ENCODE data around the gene PTPRN.
"Not testable (repeated sequence)": the region's sequence is repeated elsewhere in the genome, so short reads cannot be mapped to it uniquely, and the experiment has no call there.

The PTPRN gene

GRCh38 chr2:219309278-219309677 is at the start of gene PTPRN:
Gene PTPRN, minus strand, starts transcription at chr2:219309401. Its CDS starts 69 bp downstream, at chr2:219309332.
- no peak for DNase-seq (ENCODE audit: low spot score)

- DNase-seq (ENCODE audit: low spot score), result peak; percentile 20
These were observed 49.2 kb upstream of the PTPRN start for GRCh38 chr2:219358170-219359075.

- DNase-seq (ENCODE audit: low spot score), result no peak
These were observed 47.6 kb upstream of the PTPRN start for GRCh38 chr2:219356834-219357233.

GRCh38 chr2:219354582-219354981 is 45.4 kb upstream of the PTPRN start:
- no peak for DNase-seq (ENCODE audit: low spot score)

DNA sequence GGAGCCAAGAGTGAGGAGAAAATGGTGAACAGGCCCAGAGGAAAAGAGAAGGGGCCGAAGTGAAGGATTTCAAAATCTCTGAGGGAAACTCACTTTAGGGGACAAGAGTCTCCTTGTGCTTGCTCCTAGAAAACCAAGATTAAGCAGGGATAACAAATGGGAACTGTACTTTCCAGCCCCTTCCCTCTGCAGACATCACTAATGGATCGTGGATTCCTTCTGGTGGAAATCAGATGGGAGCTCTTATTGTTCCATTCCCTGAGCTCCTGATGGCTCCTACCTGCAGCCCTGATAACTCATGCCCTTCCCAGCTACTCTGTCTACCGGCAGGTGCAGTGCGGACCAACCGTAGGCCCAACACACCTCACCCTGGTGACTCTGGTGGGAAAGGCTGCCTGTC is 43.9 kb upstream of the PTPRN start:
- no peak for DNase-seq (ENCODE audit: low spot score)

- peak; percentile 73 for DNase-seq (ENCODE audit: low spot score)
These were observed 43.3 kb upstream of the PTPRN start for GRCh38 chr2:219352448-219353023.

- DNase-seq (ENCODE audit: low spot score), result peak; percentile 84
These were observed 41.6 kb upstream of the PTPRN start for GRCh38 chr2:219350710-219351221.

DNA sequence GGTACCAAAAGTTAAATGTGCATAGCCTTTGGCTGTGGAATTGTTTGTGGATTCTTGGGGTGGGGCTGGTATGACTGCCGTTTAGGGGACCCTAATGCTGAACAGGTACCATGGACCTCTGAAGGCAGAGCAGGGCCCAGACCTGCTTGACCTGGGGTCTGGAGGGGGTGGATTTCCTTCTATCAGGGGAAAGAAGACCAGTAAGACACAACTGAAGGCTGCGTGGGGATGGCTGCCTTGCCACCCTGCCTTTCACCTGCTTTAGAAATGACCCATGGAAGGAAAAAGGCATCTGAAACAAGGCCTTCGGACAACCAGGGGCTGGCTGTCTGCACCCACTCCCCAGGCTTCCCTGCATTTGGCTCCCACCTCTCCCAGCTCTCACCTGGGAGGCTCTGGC is 41.0 kb upstream of the PTPRN start:
- no peak for DNase-seq (ENCODE audit: low spot score)

DNA sequence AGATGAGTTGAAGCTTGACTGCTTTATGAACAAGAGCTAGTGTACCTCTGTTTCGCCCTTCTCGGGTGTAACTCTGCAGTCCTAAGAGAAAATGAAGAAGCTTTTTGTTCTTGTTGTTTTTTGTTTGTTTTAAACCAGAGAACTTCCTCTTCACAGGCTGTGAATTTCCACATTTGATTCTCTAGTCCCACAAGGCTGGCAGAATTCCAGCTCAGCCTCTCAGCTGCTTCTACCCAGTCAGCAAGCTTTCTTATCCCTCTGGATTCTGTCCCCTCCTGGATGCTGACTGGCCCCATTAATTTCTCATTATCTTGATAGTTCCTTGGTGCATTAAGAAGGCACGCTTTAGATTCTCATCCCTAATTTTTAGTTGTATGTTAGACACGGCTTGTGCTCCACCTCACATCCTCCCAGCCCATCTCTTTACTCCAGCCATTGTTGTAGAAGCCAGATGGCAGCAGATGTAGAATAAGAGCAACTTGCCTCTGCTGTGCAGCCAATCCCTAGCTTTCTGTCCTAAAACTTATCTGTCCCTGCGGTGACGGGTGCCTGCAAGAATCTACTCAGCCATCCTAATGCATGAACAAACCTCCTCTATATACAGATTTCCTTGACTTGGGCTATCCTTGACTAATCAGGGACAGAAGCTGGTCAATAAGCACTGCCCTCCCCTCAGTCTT is 35.7 kb upstream of the PTPRN start:
- DNase-seq (ENCODE audit: low spot score), result no peak

DNA sequence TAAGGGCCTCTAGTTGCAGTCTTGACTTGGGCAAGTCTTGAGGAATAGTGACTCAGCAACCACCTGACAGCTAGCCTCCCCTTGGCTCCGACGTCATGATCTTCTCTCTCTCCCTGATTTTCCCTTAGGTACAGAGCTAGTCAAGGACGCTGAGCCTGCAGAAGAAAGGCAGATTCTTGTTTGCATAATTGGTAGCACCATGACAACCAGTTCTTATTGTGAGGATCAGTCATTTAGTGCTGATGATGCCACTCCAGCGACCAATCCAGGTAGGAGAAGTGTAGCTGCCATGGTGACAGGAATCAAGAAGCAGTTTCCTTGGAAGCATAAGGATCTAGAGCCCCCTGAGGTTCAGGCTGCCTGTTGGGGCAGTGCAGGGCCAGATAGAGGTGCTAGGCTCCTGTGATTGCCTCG is 26.2 kb upstream of the PTPRN start:
- DNase-seq (ENCODE audit: low spot score), result no peak

DNA sequence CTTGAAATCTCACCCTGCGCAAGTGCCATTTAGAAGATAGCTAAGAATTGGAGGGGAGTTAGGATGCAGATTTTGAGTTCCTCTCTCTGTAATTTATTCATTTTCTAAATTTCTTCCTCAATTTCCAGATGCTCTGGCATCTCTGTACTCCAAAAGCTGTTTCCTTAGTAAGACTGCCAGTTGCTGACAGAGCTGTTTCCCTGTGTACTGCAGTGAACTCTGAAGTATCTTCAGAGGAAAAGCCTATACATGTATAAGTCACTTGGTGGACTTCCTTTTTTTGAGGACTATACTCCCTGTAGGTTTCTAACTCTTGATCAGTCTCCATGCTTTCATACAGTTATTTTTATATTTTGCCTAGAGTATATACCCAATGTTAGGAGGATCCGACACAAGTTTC is 24.9 kb upstream of the PTPRN start:
- DNase-seq (ENCODE audit: low spot score), result no peak

DNA sequence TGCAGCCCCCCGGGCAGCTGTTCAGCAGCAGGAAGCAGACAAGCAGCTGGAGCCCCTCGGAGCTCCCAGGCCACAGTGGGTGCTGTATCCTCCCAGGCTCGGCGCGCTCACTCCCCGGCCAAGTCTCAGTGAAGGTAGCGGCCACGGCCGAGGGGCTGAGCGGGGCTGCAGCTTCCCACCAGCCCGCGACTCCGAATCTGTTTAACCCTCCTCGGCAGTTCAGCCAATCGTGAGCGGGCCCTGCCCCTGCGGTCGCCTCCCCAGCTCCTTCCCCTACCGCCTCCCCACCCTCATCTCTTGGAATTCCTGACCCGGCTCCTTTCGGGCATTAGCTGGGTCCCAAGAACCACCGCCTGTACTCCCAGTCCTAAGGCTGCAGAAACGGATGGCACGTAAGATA is 23.3 kb upstream of the PTPRN start, which contains the start of gene RESP18:
Gene RESP18, minus strand, starts transcription at position 203 of the 400 bp plus-strand sequence.
- DNase-seq (ENCODE audit: low spot score), result no peak

GRCh38 chr2:219331560-219332213 is 22.5 kb upstream of the PTPRN start:
- peak; percentile 77 for DNase-seq (ENCODE audit: low spot score)

DNA sequence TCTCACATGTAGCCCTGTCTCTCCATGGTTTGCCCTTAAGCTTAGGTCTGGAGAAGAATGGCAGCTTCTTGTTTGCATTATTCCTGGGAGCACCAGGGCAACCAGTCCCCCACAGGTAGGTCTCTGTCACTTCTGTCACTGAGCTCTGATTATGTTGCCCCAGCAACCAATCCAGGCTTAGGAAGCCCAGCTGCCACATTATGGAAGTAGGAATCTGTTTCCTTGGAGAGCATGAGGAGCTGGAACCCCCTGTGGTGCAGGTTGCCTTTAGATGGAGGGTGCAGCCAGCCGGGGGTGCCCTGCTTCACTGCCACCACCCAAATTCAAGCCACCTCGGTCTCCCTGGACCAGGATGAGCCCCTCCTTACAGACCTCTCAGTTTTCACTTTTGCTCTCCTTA is 18.5 kb upstream of the PTPRN start:
- DNase-seq (ENCODE audit: low spot score), result no peak

- no peak for DNase-seq (ENCODE audit: low spot score)
These were observed 16.6 kb upstream of the PTPRN start for GRCh38 chr2:219325657-219326315.

- DNase-seq (ENCODE audit: low spot score), result no peak
These were observed 15.9 kb upstream of the PTPRN start for GRCh38 chr2:219325136-219325535.

DNA sequence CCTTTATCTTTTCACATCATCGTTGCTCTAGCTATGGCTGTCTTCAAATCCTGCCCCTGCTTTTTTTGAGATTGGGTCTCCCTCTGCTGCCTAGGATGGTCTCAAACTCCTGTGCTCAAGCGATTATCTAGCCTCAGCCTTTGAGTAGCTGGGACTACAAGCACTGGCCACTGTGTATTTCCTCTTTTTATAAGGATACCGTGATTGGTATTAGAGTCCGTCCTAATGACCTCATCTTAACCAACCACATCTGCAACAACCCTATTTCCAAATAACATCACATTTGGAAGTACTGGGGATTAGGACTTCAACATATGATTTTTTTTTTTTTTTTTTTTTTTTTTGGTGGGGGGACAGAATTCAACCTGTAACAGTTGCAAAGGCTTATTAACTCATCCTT is 14.2 kb upstream of the PTPRN start:
- DNase-seq (ENCODE audit: low spot score), result no peak

GRCh38 chr2:219314804-219315468 is 5.7 kb upstream of the PTPRN start:
- DNase-seq (ENCODE audit: low spot score), result no peak

- DNase-seq (ENCODE audit: low spot score), result not testable (repeated sequence)
These were observed 3.6 kb upstream of the PTPRN start for GRCh38 chr2:219312683-219313263.
